HG02981 (cell line): ENCODE measurements around the gene GLI1.
A peak's percentile ranks its signal among the peaks of the same experiment; 100 is the strongest.
"Not testable (repeated sequence)": the region's sequence is repeated elsewhere in the genome, so short reads cannot be mapped to it uniquely, and the experiment has no call there.

Experiments used
- ATAC-seq: cut with Tn5 transposase; IDR thresholded peaks from one replicate; pipeline ENCODE4 v1.9.1; 2021; ENCODE audit warnings: mild to moderate bottlenecking, moderate library complexity; ENCODE audit not compliant: unreplicated experiment

Gene GLI1

GRCh38 chr12:57517718-57518117 lies 58.1 kb downstream of the GLI1 start:
- ATAC-seq: not testable (repeated sequence)

GRCh38 chr12:57518176-57518919 lies 58.8 kb downstream of the GLI1 start:
- no peak for ATAC-seq

GRCh38 chr12:57518920-57519795 lies 59.6 kb downstream of the GLI1 start:
- ATAC-seq: no peak

GRCh38 chr12:57519796-57520052 lies 60.1 kb downstream of the GLI1 start:
- ATAC-seq: no peak

- ATAC-seq: peak; percentile 66
These were observed 60.7 kb downstream of the GLI1 start, which contains the start of gene DDIT3 for GRCh38 chr12:57520053-57520818. Gene DDIT3, minus strand, starts transcription at chr12:57520514. Its CDS starts 3,108 bp downstream, at chr12:57517406.

GRCh38 chr12:57521525-57522010 lies 62.0 kb downstream of the GLI1 start:
- no peak for ATAC-seq
